Measurements from ENCODE around the gene FILIP1. TPM values are rescaled to one million over a fixed set of nuclear protein-coding genes. Genes with fewer than 3 reads are reported as not detected.

The FILIP1 gene
- total and polyA plus RNA-seq, 2 of the 4 experiments (the other 2 are of a cell fraction), result under 0.01 to 0.03 TPM

GRCh38 chr6:75344455-75344854 lies 149.1 kb downstream of the FILIP1 start:
- POLR2A ChIA-PET (ENCODE audit: unreplicated experiment), result no interaction called here
- Histone ChIP-seq H3K9ac (ENCODE audit: low read depth, low read length) (no peak overlapping the region), H3K56ac (ENCODE audit: extremely low read depth, insufficient read depth, low read length) (no peak overlapping the region), H3K14ac (replicated peaks; ENCODE audit: low read depth, low read length) (no peak overlapping the region), H3K9me3 (ENCODE audit: control insufficient read depth, insufficient read depth, low read length) (no peaks in the 10 kb centered on the region), H2AFZ (replicated peaks; ENCODE audit: low read length, poor library complexity) (no peak overlapping the region), H2BK15ac (ENCODE audit: low read depth, low read length) (no peak overlapping the region), H4K8ac (ENCODE audit: low read depth in 2 of 2, low read length in 2 of 2) (no peak overlapping the region), H3K27ac (ENCODE audit: insufficient read depth, low read length) (no peak overlapping the region), H3K36me3 (ENCODE audit: control insufficient read depth, insufficient read depth, low read length) (no peaks in the 10 kb centered on the region), H4K20me1 (ENCODE audit: insufficient read depth, low read length) (no peaks in the 10 kb centered on the region), H2BK5ac (ENCODE audit: low read depth, low read length, poor library complexity, severe bottlenecking) (no peak overlapping the region), H2BK20ac (ENCODE audit: low read depth, low read length) (no peak overlapping the region), H2AK5ac (ENCODE audit: low read depth, low read length) (no peak overlapping the region), H3K4me3 (ENCODE audit: insufficient read depth, low read depth, low read length) (no peak overlapping the region), H3K27me3 (ENCODE audit: control insufficient read depth, insufficient read depth, low read length) (no peaks in the 10 kb centered on the region; the same call in none of the 2 replicates), H3K4me1 (ENCODE audit: control insufficient read depth, insufficient read depth, low read length) (no peaks in the 10 kb centered on the region; the same call in 1 of the 2 replicates), H3K4me2 (ENCODE audit: low read depth, low read length) (no peak overlapping the region), H4K91ac (ENCODE audit: insufficient read depth, low read depth, low read length) (no peak overlapping the region), H3K79me1 (ENCODE audit: low read depth in 1 of 2, low read length in 2 of 2) (no peaks in the 10 kb centered on the region), H3K18ac (ENCODE audit: low read depth, low read length) (no peak overlapping the region), H3K9me1 (ENCODE audit: insufficient read depth, low read length) (no peaks in the 10 kb centered on the region), H3K23ac (ENCODE audit: low read depth, low read length) (no peak overlapping the region), H2AK9ac (replicated peaks; ENCODE audit: low read depth, low read length, poor library complexity) (no peak overlapping the region), H3K4ac (ENCODE audit: low read depth, low read length) (no peak overlapping the region), H4K5ac (ENCODE audit: low read depth, low read length) (no peak overlapping the region), H2BK120ac (ENCODE audit: low read depth, low read length) (no peak overlapping the region)
- TF ChIP-seq RFX5 (IDR thresholded peaks at IDR 0.05; ENCODE audit: low read depth, low read length), result no peak
- no peak for TF ChIP-seq CHD1 (IDR thresholded peaks at IDR 0.05; ENCODE audit: low read depth, low read length)
- no peak for TF ChIP-seq CTCF (conservative IDR thresholded peaks at IDR 0.05; ENCODE audit: low read depth, low read length)
- TF ChIP-seq RCOR1 (IDR thresholded peaks at IDR 0.05; ENCODE audit: insufficient replicate concordance, low read length), result no peak
- no peak for TF ChIP-seq POLR2A (IDR thresholded peaks at IDR 0.05; ENCODE audit: low read depth, low read length)
- TF ChIP-seq BHLHE40 (IDR thresholded peaks at IDR 0.05; ENCODE audit: low read depth, low read length), result no peak
- no peak for TF ChIP-seq USF2 (IDR thresholded peaks at IDR 0.05; ENCODE audit: low read depth, low read length)
- TF ChIP-seq FOS (IDR thresholded peaks at IDR 0.05; ENCODE audit: low read depth, low read length), result no peak
- no peak for TF ChIP-seq RAD21 (IDR thresholded peaks at IDR 0.05; ENCODE audit: low read length)
- no peak for TF ChIP-seq ELK1 (IDR thresholded peaks at IDR 0.05; ENCODE audit: borderline replicate concordance, low read depth, low read length)
- TF ChIP-seq MAFK (IDR thresholded peaks at IDR 0.05; ENCODE audit: low read depth, low read length), result no peak
- TF ChIP-seq MAZ (IDR thresholded peaks at IDR 0.05; ENCODE audit: borderline replicate concordance, low read depth, low read length), result no peak
- TF ChIP-seq CEBPB (IDR thresholded peaks at IDR 0.05; ENCODE audit: low read depth, low read length), result no peak
- no peak for TF ChIP-seq SMC3 (IDR thresholded peaks at IDR 0.05; ENCODE audit: low read depth, low read length)
- TF ChIP-seq MXI1 (IDR thresholded peaks at IDR 0.05; ENCODE audit: borderline replicate concordance, low read depth, low read length), result no peak
- DNase-seq, result no peak
- ATAC-seq (ENCODE audit: low read depth), result no peak
- dilution Hi-C loops (cut with HindIII; ENCODE audit: low sequenced_read_pairs, unreplicated experiment) (no loop called here), intact Hi-C loops (cut with micrococcal nuclease) (no loop called here), in situ Hi-C loops (cut with MboI; ENCODE audit: low sequenced_read_pairs) (no loop called here)
- CTCF ChIA-PET, result no interaction called here
- BruUV-seq (replicated peaks), result no TSS peak

Measured in IMR-90 (cell line).